ENCODE results near the gene SEMA7A.

The SEMA7A gene

GRCh38 chr15:74386496-74387140, 47.1 kb downstream of the SEMA7A start:
- no peak for DNase-seq

DNA sequence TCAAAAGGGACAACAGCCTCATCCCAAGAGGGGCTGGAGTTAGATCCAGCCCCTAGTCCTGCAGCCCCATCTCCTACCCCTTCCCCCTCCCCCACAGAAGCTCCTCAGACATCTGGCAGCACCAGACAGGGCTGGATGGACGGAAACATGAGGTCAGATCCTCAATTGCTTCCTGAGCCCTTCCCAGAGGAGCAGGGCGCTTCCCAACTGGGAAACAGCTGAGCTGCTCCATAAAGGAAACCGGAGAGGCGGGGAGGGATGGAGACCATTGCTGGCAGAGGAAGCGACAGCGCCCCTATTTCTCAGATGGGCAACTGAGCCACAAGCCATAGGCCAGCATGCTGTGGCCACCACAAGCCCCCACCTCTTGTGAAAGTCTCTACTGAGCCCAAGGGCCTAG, 48.0 kb downstream of the SEMA7A start:
- peak; percentile 47 for DNase-seq

- peak; percentile 56 for DNase-seq
Measured at GRCh38 chr15:74384881-74385643, 48.7 kb downstream of the SEMA7A start.

GRCh38 chr15:74384566-74384880, 49.2 kb downstream of the SEMA7A start:
- DNase-seq = no peak

DNA sequence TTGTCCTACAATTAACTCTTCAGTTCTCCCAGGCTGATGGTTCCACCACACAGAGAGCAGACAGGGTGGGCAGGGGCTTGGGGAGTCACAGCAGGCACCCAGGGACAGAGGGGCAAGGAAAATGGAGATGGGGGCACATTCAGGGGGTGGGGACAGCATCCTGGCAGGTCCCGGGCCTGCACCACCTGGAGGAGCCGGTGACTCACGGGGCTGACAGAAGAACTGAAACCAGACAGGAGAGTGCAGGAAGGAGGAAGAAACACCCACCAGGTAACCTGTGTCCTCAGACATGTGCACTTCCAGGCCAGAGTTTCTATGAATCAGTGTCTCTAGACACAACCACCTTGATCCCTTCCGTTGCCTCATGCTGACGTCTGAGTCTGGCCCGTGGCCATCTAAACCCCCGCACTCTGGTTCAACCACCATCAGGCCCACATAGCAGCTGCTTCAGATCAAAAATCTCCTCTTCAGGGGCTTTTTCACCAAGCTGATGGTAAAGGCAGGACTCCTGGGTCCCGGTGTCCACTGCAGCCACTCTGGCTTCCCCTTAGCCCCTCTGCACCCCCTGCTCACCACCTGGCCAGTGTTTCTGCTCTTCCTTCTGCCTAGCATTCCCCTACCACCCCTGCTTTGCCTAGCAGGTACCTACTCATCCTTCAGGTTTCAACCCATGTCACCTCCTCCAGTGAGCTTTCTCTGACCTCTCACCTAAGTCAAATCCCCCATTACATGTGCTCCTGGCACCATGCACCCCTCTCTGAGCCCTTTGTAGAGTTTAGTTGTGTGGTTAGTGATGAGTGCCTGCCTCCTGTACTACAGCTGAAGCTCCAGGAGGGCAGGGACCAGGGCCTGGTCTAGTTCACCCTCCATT, 49.8 kb downstream of the SEMA7A start:
- DNase-seq = peak; percentile 41

GRCh38 chr15:74383286-74383685, 50.5 kb downstream of the SEMA7A start:
- no peak for DNase-seq

GRCh38 chr15:74382004-74382816, 51.5 kb downstream of the SEMA7A start:
- peak; percentile 90 for DNase-seq

GRCh38 chr15:74381481-74381880, 52.3 kb downstream of the SEMA7A start:
- no peak for DNase-seq

- DNase-seq = no peak
Measured at GRCh38 chr15:74381190-74381453, 52.6 kb downstream of the SEMA7A start.

DNA sequence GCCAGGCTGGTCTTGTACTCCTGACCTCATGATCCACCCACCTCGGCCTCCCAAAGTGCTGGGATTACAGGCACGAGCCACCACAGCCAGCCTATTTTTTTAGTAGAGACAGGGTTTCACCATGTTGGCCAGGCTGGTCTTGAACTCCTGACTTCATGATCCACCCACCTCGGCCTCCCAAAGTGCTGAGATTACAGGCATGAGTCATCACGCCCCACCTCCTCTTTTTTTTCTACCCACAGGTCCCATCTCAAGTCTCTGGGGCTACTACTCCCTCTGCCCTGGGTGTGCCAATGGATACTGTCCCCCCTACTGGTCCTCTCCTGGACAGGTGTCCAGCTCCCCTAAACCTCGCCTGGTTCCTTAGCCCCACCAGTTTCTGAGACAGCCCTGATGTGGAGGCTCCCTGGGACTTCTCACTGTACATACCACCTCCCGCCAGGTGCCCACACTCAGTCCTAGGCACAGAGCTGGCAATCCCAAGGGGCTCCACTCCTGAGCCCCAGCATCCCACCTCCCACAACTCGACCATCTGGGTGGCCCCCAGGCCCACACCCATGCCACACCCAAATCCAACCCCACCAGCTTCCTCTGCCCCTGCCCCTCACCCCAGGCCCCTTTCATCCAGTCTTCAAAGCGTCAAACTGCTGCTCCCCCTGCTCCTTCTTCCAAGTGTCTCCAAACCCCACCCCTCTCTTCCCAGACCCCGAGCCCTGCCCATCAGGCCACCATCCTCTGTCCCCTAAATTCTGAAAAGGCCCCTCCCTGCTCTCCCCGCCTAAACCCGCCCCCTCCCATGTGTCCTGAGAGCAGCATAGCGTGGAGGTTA, 53.2 kb downstream of the SEMA7A start:
- DNase-seq = no peak

GRCh38 chr15:74378848-74379247, 54.9 kb downstream of the SEMA7A start:
- DNase-seq = peak; percentile 51

- no peak for DNase-seq
Measured at GRCh38 chr15:74377831-74378766, 55.7 kb downstream of the SEMA7A start.

DNA sequence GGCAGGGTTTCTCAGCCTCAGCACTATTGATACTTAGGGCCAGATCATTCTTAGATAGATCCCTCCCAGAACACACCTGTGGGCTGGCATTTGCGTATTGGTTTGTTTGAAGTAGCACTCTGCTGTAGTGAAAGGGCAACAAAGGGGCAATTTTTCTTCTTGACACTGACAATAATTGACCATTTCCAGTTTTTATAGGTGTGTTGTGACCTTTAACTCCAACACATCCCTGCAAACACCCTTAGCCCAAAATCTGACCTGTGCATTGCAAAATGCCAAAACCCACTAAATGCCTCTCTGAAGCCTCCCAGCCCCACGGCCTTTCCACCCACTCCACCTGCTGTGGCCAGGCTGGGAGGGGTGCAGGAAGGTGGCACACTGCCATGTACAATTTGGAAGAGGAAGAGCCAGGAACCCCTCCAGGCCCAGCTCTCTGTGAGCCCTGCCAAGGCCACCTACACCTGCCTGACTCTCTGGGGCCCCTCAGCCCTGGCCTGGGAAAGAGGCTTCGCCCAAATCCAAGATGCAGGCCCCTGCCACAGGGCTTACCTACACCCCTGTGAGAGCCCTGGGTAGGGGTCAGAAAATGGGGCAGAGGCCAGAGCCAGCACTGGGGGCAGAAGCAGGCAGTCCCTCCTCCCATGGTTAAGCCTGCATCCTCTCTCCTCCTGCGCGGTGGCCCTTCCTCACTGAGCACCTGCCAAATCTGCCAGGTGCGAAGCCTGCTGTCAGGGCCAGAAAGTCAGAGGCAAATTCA, 56.8 kb downstream of the SEMA7A start:
- no peak for DNase-seq

DNA sequence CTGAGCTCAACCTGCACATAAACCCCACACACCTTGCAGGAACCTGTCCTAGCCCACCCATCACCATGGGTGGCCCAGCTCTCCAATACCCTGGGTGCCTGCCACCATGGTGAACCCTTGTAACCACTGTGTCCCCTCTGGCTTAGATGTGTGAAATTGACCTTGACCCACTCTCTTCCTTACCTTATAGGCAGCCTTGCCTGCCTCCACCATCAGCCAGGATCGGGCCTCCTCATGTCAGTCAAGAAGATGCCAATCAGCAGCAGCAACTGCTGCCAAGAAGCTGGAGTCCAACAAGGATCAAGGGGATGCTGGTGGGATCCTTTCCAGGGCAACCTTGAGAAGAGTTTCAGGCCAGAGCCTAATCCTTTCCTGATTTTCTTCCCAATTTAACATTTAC, 57.5 kb downstream of the SEMA7A start:
- DNase-seq = no peak

GRCh38 chr15:74375303-74375693, 58.5 kb downstream of the SEMA7A start:
- peak; percentile 83 for DNase-seq

- no peak for DNase-seq
Measured at GRCh38 chr15:74374648-74375302, 59.0 kb downstream of the SEMA7A start.

DNA sequence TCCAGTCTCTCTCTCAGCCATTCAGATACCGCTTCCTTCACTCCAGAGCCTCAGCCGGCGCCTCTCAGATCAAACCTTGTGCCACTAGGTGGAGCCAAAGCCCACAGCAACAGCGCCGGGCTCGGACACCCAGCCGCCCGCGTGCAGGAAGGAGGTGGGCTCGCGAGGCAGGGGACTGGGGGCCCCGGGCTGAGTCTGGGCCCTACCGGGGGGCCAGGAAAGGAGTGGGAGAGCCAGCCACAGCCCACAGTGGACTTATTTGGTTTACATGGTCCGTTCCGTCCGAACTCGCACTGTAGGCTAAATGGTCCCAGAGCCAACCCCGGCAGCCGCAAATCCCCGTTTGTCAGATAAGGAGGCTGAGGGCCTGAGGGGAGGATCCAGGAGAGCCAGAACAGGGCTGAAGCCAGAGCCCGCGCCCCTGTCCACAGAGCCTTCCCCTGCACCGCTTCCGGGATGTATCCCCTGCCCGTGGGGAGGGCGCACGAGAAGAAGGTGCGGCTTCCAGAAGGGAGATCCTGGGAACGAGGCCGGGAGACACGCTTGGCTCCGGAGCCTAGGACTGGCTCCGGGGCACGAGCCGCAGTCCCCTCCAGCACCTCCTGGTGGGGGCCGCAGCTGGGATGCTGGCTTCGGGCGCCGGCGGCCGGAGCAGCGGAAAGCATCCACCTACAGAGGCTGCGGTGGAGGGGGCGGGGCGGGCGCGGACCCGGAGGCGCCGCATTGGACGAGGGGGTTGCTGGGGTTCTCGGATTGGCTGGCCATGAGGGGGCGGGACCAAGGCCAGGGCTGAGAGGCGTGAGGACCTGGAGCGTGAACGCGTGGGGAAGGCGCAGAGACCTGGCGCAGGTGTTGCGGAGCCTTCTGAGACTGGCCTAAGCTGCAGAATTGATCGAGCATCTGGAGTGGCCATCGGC, 59.8 kb downstream of the SEMA7A start:
- DNase-seq = peak; percentile 94

GRCh38 chr15:74373056-74373650, 60.6 kb downstream of the SEMA7A start:
- no peak for DNase-seq

Data from femur (tissue), 1 donor.